SIG-M5 (cell line): ENCODE measurements around the gene DIAPH3.

Source experiments
- DNase-seq: peaks from one replicate; lab custom pipeline; 2025; lab: John Stamatoyannopoulos, UW

The DIAPH3 gene

DNA sequence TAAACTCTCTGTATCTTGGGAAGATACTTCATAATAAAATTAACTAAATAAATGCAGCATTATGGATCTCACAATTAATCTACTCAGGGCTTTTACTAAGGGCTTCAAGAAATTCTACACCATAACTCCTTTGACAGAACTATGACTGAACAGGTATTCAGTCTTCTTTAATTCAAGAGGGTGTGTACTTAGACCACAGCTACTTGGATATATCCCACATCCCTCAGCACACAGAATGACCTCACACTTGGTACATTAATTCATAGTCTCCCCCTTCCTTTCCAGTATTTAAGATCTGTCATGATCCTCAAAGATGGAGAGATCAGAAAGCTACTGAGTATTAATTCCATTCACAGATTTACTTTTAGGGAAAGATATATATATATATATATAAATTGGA is 11.6 kb downstream of the DIAPH3 start:
- no peak for DNase-seq

DNA sequence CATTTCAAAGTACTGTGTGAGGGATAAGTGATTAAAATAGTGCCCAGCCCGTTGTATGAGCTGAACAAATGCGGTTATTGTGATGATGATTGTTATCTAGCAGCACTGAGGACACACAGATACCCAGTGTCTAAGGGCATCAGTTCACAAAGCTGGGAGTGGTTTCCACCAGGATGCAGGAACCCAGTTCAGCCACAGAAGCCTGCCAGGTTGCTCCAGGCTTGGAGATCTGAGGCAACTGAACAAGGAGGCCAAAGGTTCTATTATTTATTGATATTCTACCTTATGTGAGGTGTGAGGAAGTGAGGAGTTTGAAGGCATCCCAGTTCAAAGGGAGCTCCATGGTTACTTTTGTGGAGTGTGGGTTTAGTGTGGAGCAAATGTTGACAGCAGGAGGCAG is 13.2 kb downstream of the DIAPH3 start:
- no peak for DNase-seq

DNA sequence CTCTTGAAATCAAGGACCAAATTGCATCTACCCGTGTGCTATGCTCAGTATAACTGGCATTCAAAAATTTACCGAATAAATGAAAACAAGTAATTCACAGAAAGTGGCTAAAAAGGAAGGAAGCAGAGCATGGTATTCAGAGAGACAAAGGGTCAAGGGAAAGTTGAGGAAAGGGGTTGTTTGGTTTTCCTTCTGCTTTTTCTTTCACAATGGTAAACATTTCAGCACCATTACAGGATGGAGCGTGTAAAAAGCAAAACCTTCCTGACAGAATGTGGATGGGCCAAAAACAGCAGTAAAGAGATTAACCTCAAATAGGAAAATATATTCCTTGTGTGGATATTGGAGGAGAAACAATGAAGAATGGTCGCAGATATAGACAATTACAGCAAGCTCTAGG is 14.8 kb downstream of the DIAPH3 start:
- DNase-seq, result no peak

DNA sequence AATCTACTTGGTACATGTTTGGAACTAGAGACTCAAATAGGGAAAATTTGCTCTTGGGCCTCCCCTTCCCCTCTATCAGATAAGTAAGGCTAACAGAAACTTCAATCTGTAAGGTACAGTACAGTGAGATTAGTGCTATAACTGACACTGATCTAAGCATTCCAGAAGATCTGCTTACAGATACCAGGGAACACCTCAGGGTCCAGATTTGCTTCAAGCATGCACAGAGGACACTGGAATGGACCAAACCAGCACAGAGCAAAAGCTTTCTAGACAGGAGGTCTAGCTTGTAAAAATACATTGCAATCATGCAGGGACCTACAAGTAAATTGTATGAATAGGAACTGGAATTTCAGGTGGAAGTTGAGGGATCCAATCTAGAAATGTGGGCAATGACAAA is 16.4 kb downstream of the DIAPH3 start:
- no peak for DNase-seq

DNA sequence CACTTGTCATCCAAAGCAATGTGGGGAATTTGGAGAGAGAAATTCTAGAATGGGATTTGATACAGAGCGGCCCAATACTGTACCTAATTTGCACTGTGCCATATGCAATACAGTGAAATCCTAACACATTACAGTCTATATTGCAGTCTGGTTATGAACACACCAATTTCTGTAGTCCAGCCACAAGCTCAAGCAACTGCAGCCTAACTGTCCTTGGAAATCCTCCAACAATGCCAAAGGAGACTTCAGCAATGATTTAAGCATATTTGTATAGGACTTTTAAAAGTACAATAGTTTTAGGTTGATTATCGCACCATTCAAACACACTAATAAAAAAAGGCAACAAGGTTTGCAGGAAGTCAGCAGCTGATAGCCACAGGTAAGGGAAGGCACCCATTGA is 17.3 kb downstream of the DIAPH3 start:
- no peak for DNase-seq

DNA sequence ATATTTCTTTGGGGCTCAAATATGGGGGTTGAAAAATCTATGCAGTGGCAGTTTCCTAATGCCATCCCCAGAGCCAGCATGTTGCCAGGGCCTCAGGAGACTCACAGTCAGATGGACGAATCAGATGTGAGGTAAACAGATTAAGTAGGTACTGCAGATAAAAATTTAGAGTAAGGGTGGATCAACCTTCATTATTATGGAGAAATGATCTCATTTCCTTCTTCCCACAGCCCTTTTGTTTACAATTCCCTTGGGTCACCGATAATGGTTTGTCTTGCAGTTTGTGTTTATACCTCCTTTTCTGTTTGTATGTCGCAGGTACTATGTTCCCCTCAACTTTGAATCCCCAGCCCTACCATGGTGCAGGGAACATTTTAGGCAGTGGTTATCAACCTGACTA is 20.0 kb downstream of the DIAPH3 start:
- no peak for DNase-seq

DNA sequence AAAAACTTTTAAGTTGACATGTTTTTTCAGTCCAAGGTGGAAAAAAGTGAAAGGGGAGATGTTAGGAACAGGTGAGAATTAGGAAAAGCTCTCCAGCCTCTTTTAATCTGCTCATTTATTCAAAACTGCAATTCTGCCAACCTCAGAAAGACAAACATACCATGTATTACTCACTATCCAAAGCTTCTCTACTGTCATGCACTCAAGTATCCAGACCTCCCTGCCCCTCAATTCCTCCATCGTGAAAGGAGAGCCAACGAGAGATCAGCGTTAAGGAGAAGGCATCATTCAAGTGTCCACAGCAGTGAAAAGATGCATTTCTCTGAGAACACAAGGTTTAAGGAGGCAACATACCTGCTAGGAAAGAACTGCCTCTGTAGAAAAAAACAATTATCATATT is 24.5 kb downstream of the DIAPH3 start:
- DNase-seq, result no peak

DNA sequence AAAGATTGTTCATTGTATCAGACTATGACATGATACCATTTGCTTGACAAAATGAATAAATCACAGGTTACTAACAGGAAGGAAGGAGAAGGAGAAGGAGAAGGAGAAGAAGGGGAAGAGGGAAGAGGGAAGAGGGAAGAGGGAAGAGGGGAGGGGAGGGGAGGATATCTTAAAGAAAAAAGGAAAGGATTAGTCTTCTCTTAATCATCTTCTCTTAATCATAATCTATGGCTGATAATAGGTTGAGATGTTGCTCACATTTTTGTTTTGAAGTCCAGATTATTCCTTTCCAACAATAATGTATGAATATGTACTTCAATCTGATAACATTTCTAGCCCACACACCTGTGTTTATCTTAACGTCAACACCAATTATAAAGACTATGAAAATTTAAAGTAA is 25.1 kb downstream of the DIAPH3 start:
- DNase-seq, result no peak

DNA sequence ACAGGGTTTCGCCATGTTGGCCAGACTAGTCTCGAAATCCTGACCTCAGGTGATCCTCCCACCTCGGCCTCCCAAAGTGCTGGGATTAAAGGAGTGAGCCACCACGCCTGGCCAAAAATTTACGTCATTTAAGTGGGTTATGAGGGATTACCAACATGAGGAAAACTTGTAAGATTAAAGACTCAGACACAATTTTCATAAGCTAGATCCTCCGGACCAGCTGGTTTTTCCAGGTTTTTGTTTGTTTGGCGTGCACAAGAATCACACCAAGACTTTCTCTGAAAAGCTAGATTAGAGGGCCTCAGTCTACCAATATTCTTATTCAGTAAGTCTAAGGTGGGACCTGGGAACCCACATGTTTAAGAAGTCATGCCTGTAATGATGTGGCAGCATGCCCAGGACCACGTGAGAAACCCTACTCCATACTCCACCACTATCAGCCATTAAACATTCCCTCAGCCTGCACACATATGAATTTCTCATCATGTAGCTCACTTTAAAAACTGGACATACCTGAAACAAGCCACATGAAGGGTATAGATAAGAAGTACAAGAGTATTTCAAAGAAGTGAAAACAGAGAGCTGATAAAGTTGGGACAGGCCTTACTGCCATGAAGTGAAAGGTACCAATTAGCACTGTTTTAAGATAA is 25.7 kb downstream of the DIAPH3 start:
- DNase-seq, result no peak

DNA sequence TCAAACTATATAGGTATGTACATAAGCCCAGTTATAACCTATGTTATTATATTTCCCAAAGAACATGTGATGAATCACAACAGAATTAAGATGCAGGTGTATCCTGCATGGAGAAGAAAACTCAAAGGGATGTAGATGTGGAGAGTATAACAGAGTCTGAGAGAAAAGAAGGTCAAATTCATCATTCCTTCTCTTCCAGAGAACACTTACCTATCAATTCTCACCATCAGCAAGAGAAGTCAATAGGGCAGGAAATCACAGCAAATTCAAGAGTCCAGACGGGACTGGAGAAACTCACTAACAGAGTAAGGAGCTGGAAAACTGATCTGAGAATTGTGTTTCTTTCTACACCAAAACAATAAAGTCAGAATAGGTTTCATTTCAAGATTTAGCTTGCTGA is 28.4 kb downstream of the DIAPH3 start:
- DNase-seq, result no peak

DNA sequence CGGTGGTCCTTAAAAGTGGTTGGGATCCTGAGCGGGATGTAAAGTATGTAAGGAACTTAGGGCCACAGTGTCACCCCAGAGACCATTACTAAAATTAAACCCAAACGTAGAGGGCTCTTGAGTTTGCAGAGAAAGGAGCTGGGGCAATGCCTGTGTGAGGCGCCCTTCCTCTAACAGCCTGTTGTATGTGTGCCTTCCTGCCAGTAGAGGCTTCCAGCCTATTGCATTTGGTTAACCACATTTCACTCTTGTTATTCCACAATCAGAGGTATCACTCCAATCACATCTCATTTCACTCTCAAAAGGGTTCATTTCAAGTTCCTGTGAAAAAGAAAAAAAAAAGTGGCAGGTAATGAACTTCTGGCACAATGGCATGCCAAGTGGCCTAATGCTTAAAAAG is 29.4 kb downstream of the DIAPH3 start:
- DNase-seq, result no peak

DNA sequence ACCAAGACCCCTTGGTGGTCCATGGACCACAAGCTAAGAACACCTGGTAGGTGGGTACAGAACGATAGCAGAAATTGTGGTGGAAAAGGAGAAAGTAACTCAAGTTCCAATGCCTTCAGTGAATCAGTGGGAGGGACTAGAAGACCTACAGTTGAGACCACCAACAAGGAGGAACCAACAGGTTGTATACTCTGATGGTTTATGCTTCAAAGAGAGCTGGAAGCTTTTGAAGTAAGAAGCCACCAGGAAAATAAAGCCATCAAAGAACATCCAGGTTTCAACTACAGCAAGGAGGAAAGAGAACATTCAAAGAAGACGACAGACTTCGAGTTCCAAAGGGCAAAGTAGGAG is 42.4 kb downstream of the DIAPH3 start:
- DNase-seq, result no peak

DNA sequence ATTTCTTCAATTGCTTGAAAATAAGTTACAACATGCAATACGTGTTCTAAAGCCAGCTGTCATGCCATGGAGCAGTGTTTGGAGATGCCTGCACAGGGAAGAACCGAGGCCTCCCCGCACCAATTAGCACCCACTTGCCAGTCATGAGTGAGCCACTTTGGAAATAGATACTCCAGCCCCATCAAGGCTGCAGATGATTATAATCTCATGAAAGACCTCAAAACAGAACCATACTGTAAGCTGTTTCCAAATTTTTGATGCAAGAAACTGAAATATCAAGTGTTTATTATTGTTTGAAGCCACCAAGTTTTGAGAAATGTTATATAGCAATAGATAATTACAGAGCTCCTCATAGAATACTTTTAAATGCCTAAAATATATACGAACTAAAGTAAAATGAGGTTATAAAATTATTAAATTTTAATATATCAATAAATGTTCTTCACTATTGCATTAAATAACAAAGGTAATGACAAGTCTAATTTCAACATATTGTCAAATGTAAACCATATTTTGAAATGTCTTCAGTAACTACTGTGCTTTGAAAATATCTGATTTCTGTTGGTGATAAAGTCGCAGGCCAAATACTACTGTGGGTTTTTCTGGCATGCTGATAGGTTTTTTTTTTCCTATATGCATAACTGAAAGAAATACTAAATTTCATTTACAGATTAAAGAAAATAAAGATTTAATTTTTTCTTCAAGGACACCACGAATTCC is 43.0 kb downstream of the DIAPH3 start:
- DNase-seq, result no peak

DNA sequence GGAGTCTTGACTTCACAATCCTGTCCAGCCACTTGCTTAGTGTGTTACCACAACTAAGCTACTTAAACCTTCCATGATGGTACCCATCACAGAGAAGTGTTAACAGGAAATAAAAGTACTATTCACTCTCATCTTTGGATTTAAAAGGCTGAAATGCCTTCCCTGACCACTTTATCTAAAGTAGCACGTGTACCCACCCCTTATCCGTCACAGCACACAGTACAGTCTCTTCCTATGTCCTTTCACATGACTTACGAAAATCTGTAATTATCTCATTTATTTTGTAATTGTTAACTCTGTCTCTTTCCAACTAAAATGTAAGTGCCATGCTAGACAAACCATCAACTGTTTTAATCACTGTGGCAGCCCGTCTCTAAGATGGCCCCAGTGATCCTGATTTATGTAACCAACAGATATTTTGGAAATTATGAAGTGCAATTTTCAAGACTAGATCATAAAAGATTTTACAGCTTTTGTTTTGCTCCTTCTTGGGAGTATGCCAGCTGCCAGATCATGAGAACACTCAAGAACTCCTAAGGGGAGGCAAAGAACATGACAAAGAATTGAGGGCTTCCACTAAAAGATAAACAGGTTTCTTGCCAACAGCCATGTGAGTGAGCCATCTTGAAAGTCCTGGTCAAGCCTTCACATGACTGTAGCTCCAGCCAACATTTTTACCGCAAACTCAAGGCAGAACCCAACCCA is 44.9 kb downstream of the DIAPH3 start:
- DNase-seq, result no peak

DNA sequence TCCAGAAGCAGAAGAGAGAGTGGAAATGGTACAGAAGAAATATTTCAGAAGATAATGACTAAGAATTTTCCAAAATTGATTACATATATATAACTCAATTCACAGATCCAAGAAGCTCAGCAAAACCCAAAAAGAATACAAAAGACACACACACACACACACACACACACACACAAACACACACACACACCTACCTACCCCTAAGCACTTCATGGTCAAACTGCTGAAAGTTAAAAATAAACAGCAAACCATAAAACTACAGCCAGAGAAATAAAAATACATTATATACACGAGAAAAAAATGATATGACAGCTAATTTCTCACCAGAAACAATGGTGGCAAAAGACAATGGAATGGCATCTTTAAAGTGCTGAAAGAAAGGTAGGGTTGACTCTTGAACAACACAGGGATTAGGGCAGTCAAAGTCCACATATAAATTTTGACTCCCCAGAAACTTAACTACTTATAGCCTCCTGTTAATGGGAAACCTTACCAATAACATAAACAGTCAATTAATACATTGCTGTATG is 49.2 kb downstream of the DIAPH3 start:
- DNase-seq, result no peak

DNA sequence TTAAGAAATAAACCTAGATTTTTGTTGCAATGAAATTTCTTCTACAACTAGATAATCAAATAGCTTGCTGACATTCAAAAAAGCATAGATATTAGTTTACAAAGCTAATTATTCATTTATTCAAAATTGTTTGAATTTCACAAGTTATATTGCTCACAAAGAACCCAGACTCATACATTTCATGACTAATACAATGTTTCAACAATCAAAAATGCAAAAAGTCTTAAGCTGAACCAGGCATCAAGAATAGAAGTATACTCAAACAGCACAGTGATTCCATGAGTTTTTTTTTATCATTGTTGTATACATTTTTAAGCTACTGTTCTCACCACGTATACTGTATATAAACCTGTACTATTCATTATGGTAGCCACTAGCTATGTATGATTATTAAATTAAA is 51.0 kb downstream of the DIAPH3 start:
- DNase-seq, result no peak

DNA sequence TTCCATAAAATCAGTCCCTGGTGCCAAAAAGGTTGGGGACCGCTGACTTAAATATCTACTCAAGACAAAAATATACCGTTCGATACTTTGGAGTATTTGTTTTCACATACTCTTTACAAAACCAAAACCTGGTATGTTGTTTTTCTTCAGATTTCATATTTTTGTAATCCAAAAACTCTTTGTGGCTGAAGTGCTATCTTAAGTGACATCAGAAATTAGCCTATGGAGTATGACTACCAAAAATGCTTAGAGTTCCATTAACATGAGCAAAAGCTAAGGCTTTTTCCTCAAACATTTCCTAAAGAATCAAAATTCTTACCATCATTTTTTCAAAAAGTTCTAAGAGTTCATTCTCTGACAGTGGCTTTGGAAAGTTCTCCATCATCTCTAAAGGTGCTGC is 52.0 kb downstream of the DIAPH3 start:
- no peak for DNase-seq

DNA sequence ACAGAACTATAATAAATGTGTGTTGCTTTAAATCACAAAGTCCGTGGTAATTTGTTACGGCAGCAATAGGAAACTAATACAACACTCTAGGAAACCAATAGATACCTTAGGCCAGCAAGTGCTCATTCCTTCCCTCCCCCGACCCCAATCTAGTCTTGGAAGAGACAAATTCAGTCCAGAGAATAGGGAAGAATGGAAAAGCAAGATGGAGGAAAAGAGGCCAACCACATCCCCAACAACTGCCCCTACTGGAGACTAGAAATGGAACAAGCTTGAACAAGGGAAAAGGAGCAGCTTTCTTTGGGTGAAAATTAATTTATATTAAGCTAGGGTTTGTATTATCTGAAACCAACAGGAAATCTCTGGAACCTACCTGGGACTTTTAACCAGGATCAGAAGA is 54.4 kb downstream of the DIAPH3 start:
- DNase-seq, result no peak

DNA sequence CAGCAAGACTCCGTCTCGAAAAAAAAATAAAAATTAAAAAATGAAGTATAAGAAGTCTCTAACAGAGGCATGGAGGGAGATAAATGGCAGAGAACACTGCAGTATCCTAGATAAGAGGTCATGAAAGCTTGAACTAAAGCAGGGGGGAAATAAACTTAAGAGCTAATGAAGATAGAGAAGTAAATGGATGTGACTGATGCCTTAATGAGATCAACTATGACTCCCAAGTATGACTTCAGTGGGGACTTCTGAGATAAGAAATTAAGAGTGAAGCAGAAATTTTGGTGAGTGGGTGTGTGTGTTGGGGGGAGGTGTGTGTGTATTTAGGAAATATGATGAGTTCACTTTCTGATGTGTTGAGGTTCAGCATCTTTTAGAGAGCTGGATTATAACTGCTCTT is 55.1 kb downstream of the DIAPH3 start:
- no peak for DNase-seq

DNA sequence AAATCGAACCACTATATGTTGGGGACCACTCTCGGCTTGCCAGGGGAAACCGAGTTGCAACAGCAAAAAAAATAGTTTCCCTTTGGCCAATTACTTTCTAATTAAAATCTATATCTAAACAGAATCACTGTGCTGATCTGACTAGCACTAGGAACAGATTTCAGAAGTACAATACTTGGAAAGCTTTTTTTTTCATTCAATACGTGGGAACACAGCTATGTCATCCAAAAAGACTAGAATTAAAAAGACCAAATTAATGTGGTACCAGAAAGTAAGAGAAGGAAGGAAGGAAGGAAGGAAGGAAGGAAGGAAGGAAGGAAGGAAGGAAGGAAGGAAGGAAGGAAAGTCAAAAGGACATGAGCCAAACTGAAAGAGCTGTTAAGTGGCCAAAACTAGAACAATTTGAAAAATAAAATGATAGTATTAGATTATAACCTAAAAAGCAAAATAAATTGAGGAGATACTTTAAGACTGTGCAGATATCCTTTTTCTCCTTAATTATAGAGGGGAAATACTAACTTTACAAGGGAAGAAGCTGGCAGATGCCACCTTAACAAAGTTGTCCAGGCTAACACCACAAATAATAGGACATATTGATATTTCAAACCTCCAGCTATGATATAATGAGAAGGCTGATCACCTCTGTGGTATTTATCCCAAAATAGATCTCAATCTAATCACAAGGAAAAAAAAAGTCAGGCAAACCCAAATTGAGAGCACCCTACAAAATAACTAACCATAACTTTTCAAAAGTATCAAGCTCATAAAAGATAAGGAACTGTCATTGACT is 63.9 kb downstream of the DIAPH3 start:
- DNase-seq, result no peak

DNA sequence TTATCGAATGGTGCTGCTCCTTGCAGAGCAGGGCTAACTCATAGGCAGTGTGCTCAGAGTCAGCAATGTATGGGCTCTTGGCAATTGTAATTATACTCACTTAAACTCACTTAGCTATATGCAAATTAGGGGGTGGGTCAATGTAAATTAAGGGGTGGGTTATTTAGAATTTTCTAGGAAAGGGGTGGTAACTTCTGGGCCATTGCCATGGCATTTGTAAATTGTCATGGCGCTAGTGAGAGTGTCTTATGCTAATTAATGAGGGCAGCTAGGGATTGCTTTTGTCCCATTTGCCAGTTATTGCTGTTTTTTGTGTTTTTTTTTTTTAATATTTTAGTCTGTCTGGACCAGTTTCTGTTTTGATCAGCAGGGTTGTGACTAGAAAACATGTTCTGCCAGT is 68.4 kb downstream of the DIAPH3 start:
- no peak for DNase-seq

DNA sequence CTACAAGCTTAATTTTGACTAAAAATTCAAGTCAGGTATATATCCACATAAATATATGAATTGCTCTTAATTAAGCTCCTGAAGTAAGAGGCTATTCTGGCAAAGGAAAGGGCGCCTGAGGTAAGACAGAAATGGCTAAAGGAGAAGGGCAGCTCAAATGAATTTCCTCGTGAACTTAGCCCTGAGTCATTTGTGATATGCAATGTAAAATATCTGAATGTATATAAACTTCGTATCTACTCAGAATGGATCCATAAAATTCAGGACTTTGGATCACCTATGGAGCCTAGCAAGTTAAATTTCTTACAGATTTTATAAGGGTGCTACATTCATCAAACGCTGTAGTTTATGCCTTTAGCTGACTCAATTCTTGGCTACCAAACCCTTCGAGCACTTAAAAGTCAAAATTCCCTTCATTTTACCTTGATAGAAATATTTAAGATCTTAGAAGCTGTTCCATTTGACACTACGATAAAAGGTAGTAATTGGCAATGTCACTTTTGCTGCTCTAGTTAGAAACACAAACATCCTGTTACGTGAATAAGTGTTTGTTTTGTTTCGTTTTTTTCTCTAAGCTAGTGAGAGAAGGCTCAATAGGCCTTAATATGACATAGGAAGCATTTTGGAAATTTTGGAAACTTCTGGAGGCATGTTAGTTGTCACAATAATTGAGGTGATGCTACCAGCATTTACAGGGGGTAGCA is 69.2 kb downstream of the DIAPH3 start:
- no peak for DNase-seq
